Measurements from ENCODE around the gene CALR3. TPM values are rescaled to one million over a fixed set of nuclear protein-coding genes. Genes with fewer than 3 reads are reported as not detected.

Gene CALR3
- total RNA-seq, 1 donor from 2014 or later, result 2.0 TPM

DNA sequence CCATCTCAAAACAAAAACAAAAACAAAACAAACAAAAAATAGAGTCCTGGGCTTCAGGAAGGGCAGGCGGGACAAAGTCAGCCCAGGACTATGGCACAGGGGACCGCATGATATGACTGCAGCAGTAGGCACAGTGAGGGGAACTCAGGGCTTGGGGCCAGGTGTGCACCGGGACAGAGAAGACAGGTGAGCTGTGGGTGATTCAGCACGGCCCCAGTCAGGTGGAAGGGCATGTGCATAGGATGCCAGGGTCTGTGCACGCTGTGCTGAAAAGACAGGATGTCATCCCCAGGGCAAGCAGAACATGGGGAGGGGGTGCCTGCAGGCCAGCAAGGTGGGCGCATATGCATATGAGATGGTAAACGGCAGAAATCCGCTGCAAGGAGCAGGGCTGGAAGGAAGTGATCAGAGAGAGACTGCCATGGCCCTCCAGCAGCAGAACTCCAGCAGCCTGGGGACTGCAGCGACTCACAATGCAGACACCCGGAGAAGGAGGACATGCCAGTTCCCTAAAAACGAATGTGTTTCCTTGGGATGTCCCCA, 39.2 kb downstream of the CALR3 start:
- Histone ChIP-seq H3K9ac (no peak overlapping the region), H3K27ac (no peak overlapping the region), H3K4me2 (no peak overlapping the region), H3K4me3 (no peak overlapping the region), H3F3A (ENCODE audit: low read depth) (peaks cover 8% of the 10 kb centered on the region), H3K4me1 (peaks cover 22% of the 10 kb centered on the region), H3K27me3 (no peaks in the 10 kb centered on the region), H3K36me3 (no peaks in the 10 kb centered on the region), H3K79me2 (ENCODE audit: low read depth) (peaks cover 97% of the 10 kb centered on the region), H3K9me3 (ENCODE audit: low read depth) (no peaks in the 10 kb centered on the region), H2AFZ (replicated peaks) (no peak overlapping the region), H4K20me1 (ENCODE audit: low read depth) (peaks cover 84% of the 10 kb centered on the region)
- TF ChIP-seq EZH2 (IDR thresholded peaks at IDR 0.05) (no peak), EZH2phosphoT487 (IDR thresholded peaks at IDR 0.05) (no peak)
- H3K4me3 Mint-ChIP-seq, result no peak overlapping the region
- peaks cover 2% of the 10 kb centered on the region for H3K27me3 Mint-ChIP-seq (ENCODE audit: insufficient read depth, low read depth)
- H3K27ac Mint-ChIP-seq, result peak overlapping the region; percentile 82
- no peak for DNase-seq (ENCODE audit: low spot score)
- H3K4me1 Mint-ChIP-seq, result peaks cover 49% of the 10 kb centered on the region
- no peaks in the 10 kb centered on the region for H3K36me3 Mint-ChIP-seq
- no peaks in the 10 kb centered on the region for H3K9me3 Mint-ChIP-seq

- DNase-seq (ENCODE audit: low spot score), result no peak
- H3K9me3 ChIP-seq (ENCODE audit: low read depth), result no peaks in the 10 kb centered on the region
- no peak for TF ChIP-seq EZH2phosphoT487 (IDR thresholded peaks at IDR 0.05)
- TF ChIP-seq EZH2 (IDR thresholded peaks at IDR 0.05), result no peak
- no peak overlapping the region for H3K9ac ChIP-seq
- H3K27ac ChIP-seq, result no peak overlapping the region
- peaks cover 22% of the 10 kb centered on the region for H3K4me1 ChIP-seq
- peaks cover 2% of the 10 kb centered on the region for H3K36me3 Mint-ChIP-seq
- no peaks in the 10 kb centered on the region for H3K27me3 ChIP-seq
- H3K4me3 ChIP-seq, result no peak overlapping the region
- H3K36me3 ChIP-seq, result no peaks in the 10 kb centered on the region
- H3F3A ChIP-seq (ENCODE audit: low read depth), result peaks cover 8% of the 10 kb centered on the region
- H2AFZ ChIP-seq (replicated peaks), result no peak overlapping the region
- peak overlapping the region; percentile 46 for H3K27ac Mint-ChIP-seq
- peaks cover 74% of the 10 kb centered on the region for H4K20me1 ChIP-seq (ENCODE audit: low read depth)
- no peak overlapping the region for H3K4me3 Mint-ChIP-seq
- H3K4me1 Mint-ChIP-seq, result peaks cover 45% of the 10 kb centered on the region
- H3K79me2 ChIP-seq (ENCODE audit: low read depth), result peaks cover 99% of the 10 kb centered on the region
- H3K9me3 Mint-ChIP-seq, result no peaks in the 10 kb centered on the region
- no peak overlapping the region for H3K4me2 ChIP-seq
- H3K27me3 Mint-ChIP-seq (ENCODE audit: insufficient read depth, low read depth), result no peaks in the 10 kb centered on the region
These were observed 40.5 kb downstream of the CALR3 start for GRCh38 chr19:16455489-16455888.

GRCh38 chr19:16454351-16454918, 41.5 kb downstream of the CALR3 start:
- peaks cover 97% of the 10 kb centered on the region for H3K79me2 ChIP-seq (ENCODE audit: low read depth)
- peak overlapping the region; percentile 43 for H3K27ac ChIP-seq
- H3K9me3 Mint-ChIP-seq, result no peaks in the 10 kb centered on the region
- H3K4me3 Mint-ChIP-seq, result peak overlapping the region; percentile 54
- no peak overlapping the region for H3K9ac ChIP-seq
- H4K20me1 ChIP-seq (ENCODE audit: low read depth), result peaks cover 73% of the 10 kb centered on the region
- no peak for TF ChIP-seq EZH2phosphoT487 (IDR thresholded peaks at IDR 0.05)
- no peak for TF ChIP-seq EZH2 (IDR thresholded peaks at IDR 0.05)
- TF ChIP-seq, protein P1, sequence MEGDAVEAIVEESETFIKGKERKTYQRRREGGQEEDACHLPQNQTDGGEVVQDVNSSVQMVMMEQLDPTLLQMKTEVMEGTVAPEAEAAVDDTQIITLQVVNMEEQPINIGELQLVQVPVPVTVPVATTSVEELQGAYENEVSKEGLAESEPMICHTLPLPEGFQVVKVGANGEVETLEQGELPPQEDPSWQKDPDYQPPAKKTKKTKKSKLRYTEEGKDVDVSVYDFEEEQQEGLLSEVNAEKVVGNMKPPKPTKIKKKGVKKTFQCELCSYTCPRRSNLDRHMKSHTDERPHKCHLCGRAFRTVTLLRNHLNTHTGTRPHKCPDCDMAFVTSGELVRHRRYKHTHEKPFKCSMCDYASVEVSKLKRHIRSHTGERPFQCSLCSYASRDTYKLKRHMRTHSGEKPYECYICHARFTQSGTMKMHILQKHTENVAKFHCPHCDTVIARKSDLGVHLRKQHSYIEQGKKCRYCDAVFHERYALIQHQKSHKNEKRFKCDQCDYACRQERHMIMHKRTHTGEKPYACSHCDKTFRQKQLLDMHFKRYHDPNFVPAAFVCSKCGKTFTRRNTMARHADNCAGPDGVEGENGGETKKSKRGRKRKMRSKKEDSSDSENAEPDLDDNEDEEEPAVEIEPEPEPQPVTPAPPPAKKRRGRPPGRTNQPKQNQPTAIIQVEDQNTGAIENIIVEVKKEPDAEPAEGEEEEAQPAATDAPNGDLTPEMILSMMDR (IDR thresholded peaks at IDR 0.05), result no peak
- H3K4me1 Mint-ChIP-seq, result peaks cover 43% of the 10 kb centered on the region
- no peaks in the 10 kb centered on the region for H3K36me3 ChIP-seq
- no peaks in the 10 kb centered on the region for H3K27me3 ChIP-seq
- peaks cover 5% of the 10 kb centered on the region for H3K36me3 Mint-ChIP-seq
- H3K4me1 ChIP-seq, result peaks cover 22% of the 10 kb centered on the region
- peak overlapping the region; percentile 36 for H3K4me2 ChIP-seq
- H2AFZ ChIP-seq (replicated peaks), result no peak overlapping the region
- H3K27ac Mint-ChIP-seq, result peak overlapping the region; percentile 92
- no peaks in the 10 kb centered on the region for H3K9me3 ChIP-seq (ENCODE audit: low read depth)
- no peak for DNase-seq (ENCODE audit: low spot score)
- no peak overlapping the region for H3K4me3 ChIP-seq
- H3K27me3 Mint-ChIP-seq (ENCODE audit: insufficient read depth, low read depth), result no peaks in the 10 kb centered on the region
- peaks cover 8% of the 10 kb centered on the region for H3F3A ChIP-seq (ENCODE audit: low read depth)

DNA sequence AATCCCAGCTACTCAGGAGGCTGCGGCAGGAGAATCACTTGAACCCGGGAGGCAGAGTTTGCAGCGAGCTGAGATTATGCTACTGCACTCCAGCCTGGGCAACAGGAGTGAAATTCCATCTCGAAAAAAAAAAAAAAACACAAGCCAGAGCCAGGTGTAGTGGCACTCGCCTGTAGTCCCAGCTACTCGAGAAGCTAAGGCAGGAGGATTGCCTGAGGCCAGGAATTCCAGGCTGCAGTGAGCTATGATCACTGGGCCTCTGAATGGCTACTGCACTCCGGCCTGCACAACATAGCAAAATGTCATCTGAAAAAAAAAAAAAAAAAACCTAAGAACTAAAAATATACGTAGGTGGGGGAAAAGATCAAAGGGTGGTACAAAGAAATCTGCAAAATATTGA, 43.6 kb downstream of the CALR3 start:
- Histone ChIP-seq H3K9me3 (ENCODE audit: low read depth) (no peaks in the 10 kb centered on the region), H3K4me2 (no peak overlapping the region), H3K36me3 (no peaks in the 10 kb centered on the region), H3K79me2 (ENCODE audit: low read depth) (peaks cover 97% of the 10 kb centered on the region), H3K9ac (no peak overlapping the region), H3K27ac (no peak overlapping the region), H3K27me3 (no peaks in the 10 kb centered on the region), H4K20me1 (ENCODE audit: low read depth) (peaks cover 73% of the 10 kb centered on the region), H2AFZ (replicated peaks) (no peak overlapping the region), H3K4me1 (peaks cover 9% of the 10 kb centered on the region), H3K4me3 (no peak overlapping the region), H3F3A (ENCODE audit: low read depth) (peaks cover 8% of the 10 kb centered on the region)
- TF ChIP-seq EZH2phosphoT487 (IDR thresholded peaks at IDR 0.05) (no peak), EZH2 (IDR thresholded peaks at IDR 0.05) (no peak)
- TF ChIP-seq, protein P1 (IDR thresholded peaks at IDR 0.05), result no peak
- Mint-ChIP-seq H3K4me1 (peaks cover 28% of the 10 kb centered on the region), H3K36me3 (peaks cover 5% of the 10 kb centered on the region), H3K9me3 (no peaks in the 10 kb centered on the region), H3K4me3 (no peak overlapping the region), H3K27ac (no peak overlapping the region), H3K27me3 (ENCODE audit: insufficient read depth, low read depth) (no peaks in the 10 kb centered on the region)
- no peak for DNase-seq (ENCODE audit: low spot score)
